IMR-90 (cell line): ENCODE data around the gene MACF1. TPM values are rescaled to one million over a fixed set of nuclear protein-coding genes. Genes with fewer than 3 reads are reported as not detected.

Experiments
- ATAC-seq: fragments of 200-7000 bp; cut with Tn5 transposase; 2 replicates; pipeline ENCODE4 v1.9.1; 2020; ENCODE audit warnings: low read depth, mild to moderate bottlenecking, moderate library complexity
- BruUV-seq: library from RNA; stranded (reverse); fragments of 400-500 nt; replicated peaks from 2 replicates; lab custom pipeline; 2021; lab: Mats Ljungman, UMichigan
- CTCF ChIA-PET: fragments of 300-600 bp; formaldehyde crosslinking; extraction: SDS; loops from one replicate; lab custom pipeline; 2021; ENCODE audit warnings: antibody characterized with exemption; lab: Yijun Ruan, JAX
- POLR2A ChIA-PET: fragments of 300-600 bp; sonication (Branson Sonifier 250); formaldehyde crosslinking; loops from one replicate; lab custom pipeline; 2022; ENCODE audit warnings: antibody characterized with exemption; ENCODE audit not compliant: unreplicated experiment; lab: Charles Lee
- DNase-seq: peaks from one replicate; pipeline ENCODE4 v3.0.0; 2013
- H2AFZ ChIP-seq: replicated peaks from 2 replicates; pipeline ENCODE3; 2013; ENCODE audit warnings: low read length, mild to moderate bottlenecking; ENCODE audit not compliant: poor library complexity
- H2AK5ac ChIP-seq: 2 replicates; pipeline ENCODE4 v1.6.1; 2013; ENCODE audit warnings: low read depth, low read length, inconsistent platforms
- H2AK9ac ChIP-seq: replicated peaks from 2 replicates; pipeline ENCODE3; 2013; ENCODE audit warnings: mild to moderate bottlenecking, low read depth, low read length, moderate library complexity; ENCODE audit not compliant: poor library complexity
- H2BK120ac ChIP-seq: 2 replicates; pipeline ENCODE4 v1.6.1; 2013; ENCODE audit warnings: low read depth, low read length, inconsistent platforms
- H2BK15ac ChIP-seq: 3 replicates; pipeline ENCODE4 v1.6.1; 2013; ENCODE audit warnings: low read depth, low read length, inconsistent platforms
- H2BK20ac ChIP-seq: 2 replicates; pipeline ENCODE4 v1.6.1; 2013; ENCODE audit warnings: low read depth, mild to moderate bottlenecking, inconsistent platforms, low read length, moderate library complexity
- H2BK5ac ChIP-seq: 2 replicates; pipeline ENCODE4 v1.6.1; 2013; ENCODE audit warnings: mild to moderate bottlenecking, low read depth, low read length, inconsistent platforms; ENCODE audit not compliant: poor library complexity, severe bottlenecking
- H3K14ac ChIP-seq: replicated peaks from 2 replicates; pipeline ENCODE4 v1.6.1; 2013; ENCODE audit warnings: low read depth, low read length, inconsistent platforms
- H3K18ac ChIP-seq: 2 replicates; pipeline ENCODE4 v1.6.1; 2013; ENCODE audit warnings: low read depth, low read length, control low read depth
- H3K23ac ChIP-seq: 2 replicates; pipeline ENCODE4 v1.6.1; 2013; ENCODE audit warnings: low read depth, low read length, inconsistent platforms
- H3K27ac ChIP-seq: 2 replicates; pipeline ENCODE4 v1.5.1; 2013; ENCODE audit warnings: mild to moderate bottlenecking, control low read depth, low read length; ENCODE audit not compliant: insufficient read depth
- H3K27me3 ChIP-seq: 2 replicates; pipeline ENCODE4 v1.6.1; 2013; ENCODE audit warnings: low read length; ENCODE audit not compliant: control insufficient read depth, insufficient read depth
- H3K36me3 ChIP-seq: 2 replicates; pipeline ENCODE4 v1.6.1; 2013; ENCODE audit warnings: low read length, mixed read lengths; ENCODE audit not compliant: control insufficient read depth, insufficient read depth
- H3K4ac ChIP-seq: 2 replicates; pipeline ENCODE4 v1.6.1; 2013; ENCODE audit warnings: low read depth, low read length, inconsistent platforms
- H3K4me1 ChIP-seq: 2 replicates; pipeline ENCODE4 v1.6.1; 2013; ENCODE audit warnings: low read length, mixed read lengths; ENCODE audit not compliant: control insufficient read depth, insufficient read depth
- H3K4me2 ChIP-seq: 2 replicates; pipeline ENCODE4 v1.6.1; 2013; ENCODE audit warnings: low read depth, mild to moderate bottlenecking, control low read depth, low read length, moderate library complexity
- H3K4me3 ChIP-seq: 2 replicates; pipeline ENCODE4 v1.5.1; 2013; ENCODE audit warnings: low read depth, mild to moderate bottlenecking, control low read depth, low read length, moderate library complexity; ENCODE audit not compliant: insufficient read depth
- H3K56ac ChIP-seq: 2 replicates; pipeline ENCODE4 v1.6.1; 2013; ENCODE audit warnings: low read length, inconsistent platforms; ENCODE audit not compliant: insufficient read depth; ENCODE audit errors: extremely low read depth
- H3K79me1 ChIP-seq, 2 experiments: 2 replicates each; pipeline ENCODE4 v1.6.1; 2013; ENCODE audit warnings: low read length in 2 of 2, inconsistent platforms in 1 of 2, low read depth in 1 of 2
- H3K9ac ChIP-seq: 2 replicates; pipeline ENCODE4 v1.6.1; 2013; ENCODE audit warnings: low read depth, low read length, control low read depth
- H3K9me1 ChIP-seq: 2 replicates; pipeline ENCODE4 v1.6.1; 2013; ENCODE audit warnings: low read length, inconsistent platforms; ENCODE audit not compliant: insufficient read depth
- H3K9me3 ChIP-seq: 2 replicates; pipeline ENCODE4 v1.6.1; 2013; ENCODE audit warnings: low read length; ENCODE audit not compliant: control insufficient read depth, insufficient read depth
- H4K20me1 ChIP-seq: 2 replicates; pipeline ENCODE4 v1.6.1; 2013; ENCODE audit warnings: low read length, inconsistent platforms; ENCODE audit not compliant: insufficient read depth
- H4K5ac ChIP-seq: 2 replicates; pipeline ENCODE4 v1.6.1; 2013; ENCODE audit warnings: mild to moderate bottlenecking, low read depth, low read length, control low read depth
- H4K8ac ChIP-seq, 2 experiments: 2 replicates each; pipeline ENCODE4 v1.6.1; 2013; ENCODE audit warnings: low read depth in 2 of 2, low read length in 2 of 2, control low read depth in 1 of 2, inconsistent platforms in 1 of 2
- H4K91ac ChIP-seq: 2 replicates; pipeline ENCODE4 v1.6.1; 2013; ENCODE audit warnings: low read depth, low read length, inconsistent platforms; ENCODE audit not compliant: insufficient read depth
- BHLHE40 ChIP-seq: fragments of 150-350 bp; IDR thresholded peaks from 2 replicates; pipeline ENCODE4 v1.6.1; 2016; ENCODE audit warnings: mild to moderate bottlenecking, low read depth, low read length
- CTCF ChIP-seq: conservative IDR thresholded peaks from 2 replicates; pipeline ENCODE4 v1.5.1; 2012; ENCODE audit warnings: mild to moderate bottlenecking, low read depth, low read length, improper control_type of control experiment
- FOS ChIP-seq: fragments of 150-350 bp; IDR thresholded peaks from 2 replicates; pipeline ENCODE4 v1.6.1; 2016; ENCODE audit warnings: low read depth, low read length
- MAFK ChIP-seq: IDR thresholded peaks from 2 replicates; pipeline ENCODE4 v1.6.1; 2012; ENCODE audit warnings: low read depth, low read length, improper control_type of control experiment
- MAZ ChIP-seq: IDR thresholded peaks from 2 replicates; pipeline ENCODE4 v1.6.1; 2012; ENCODE audit warnings: low read depth, mild to moderate bottlenecking, low read length, improper control_type of control experiment, moderate library complexity, borderline replicate concordance
- MXI1 ChIP-seq: IDR thresholded peaks from 2 replicates; pipeline ENCODE4 v1.6.1; 2012; ENCODE audit warnings: low read depth, mild to moderate bottlenecking, low read length, moderate library complexity, borderline replicate concordance
- NFE2L2 ChIP-seq: fragments of 150-350 bp; IDR thresholded peaks from 2 replicates; pipeline ENCODE4 v1.6.1; 2016; ENCODE audit warnings: low read depth, mild to moderate bottlenecking, low read length
- POLR2A ChIP-seq: IDR thresholded peaks from 2 replicates; pipeline ENCODE4 v1.6.1; 2012; ENCODE audit warnings: mild to moderate bottlenecking, low read depth, low read length
- RAD21 ChIP-seq: IDR thresholded peaks from 2 replicates; pipeline ENCODE4 v1.6.1; 2012; ENCODE audit warnings: low read length, improper control_type of control experiment
- RCOR1 ChIP-seq: IDR thresholded peaks from 2 replicates; pipeline ENCODE4 v1.6.1; 2012; ENCODE audit warnings: mild to moderate bottlenecking, low read length, improper control_type of control experiment; ENCODE audit not compliant: insufficient replicate concordance
- RFX5 ChIP-seq: IDR thresholded peaks from 2 replicates; pipeline ENCODE4 v1.8.0; 2012; ENCODE audit warnings: low read depth, mild to moderate bottlenecking, low read length, moderate library complexity
- SMC3 ChIP-seq: fragments of 150-350 bp; IDR thresholded peaks from 2 replicates; pipeline ENCODE4 v1.6.1; 2016; ENCODE audit warnings: low read depth, mild to moderate bottlenecking, antibody characterized with exemption, low read length, moderate library complexity
- WGBS, 2 experiments: methylation state at CpG; one replicate each; pipeline versions ENCODE4 v1.1.5 to v1.1.7; 2013; ENCODE audit warnings: missing lambda C conversion rate in 2 of 2; ENCODE audit not compliant: insufficient read length in 1 of 2; ENCODE audit errors: extremely low coverage in 2 of 2; 5-methylcytosine and 5-hydroxymethylcytosine counted together
- dilution Hi-C: fragments of 300-500 bp; cut with HindIII; formaldehyde crosslinking; loops from one replicate; pipeline ENCODE4 v1.14.3; 2018; ENCODE audit warnings: low sequenced_read_pairs; ENCODE audit not compliant: unreplicated experiment
- in situ Hi-C: fragments of 300-500 bp; cut with MboI; formaldehyde crosslinking; loops from 3 replicates; pipeline ENCODE4 v1.14.3; 2019; ENCODE audit warnings: low sequenced_read_pairs, inconsistent platforms, mixed read lengths
- intact Hi-C: fragments of 100-400 bp; cut with micrococcal nuclease; formaldehyde crosslinking; loops from 2 replicates; pipeline ENCODE4 v1.10.0; 2022
- polyA plus RNA-seq, 3 experiments: library from polyadenylated mRNA; depleted of rRNA; stranded (reverse); fragments of >200 nt; gene quantifications; 2 replicates each; pipeline ENCODE4 v1.2.3, GENCODE V29; 2012; ENCODE audit warnings: low replicate concordance in 1 of 3
- total RNA-seq: library from RNA; depleted of rRNA; stranded (reverse); fragments of >200 nt; gene quantifications from 2 replicates; pipeline ENCODE4 v1.2.3, GENCODE V29; 2012
- TF ChIP-seq, protein P1 (sequence below): fragments of 150-350 bp; IDR thresholded peaks from 2 replicates; pipeline ENCODE4 v1.6.1; 2017; ENCODE audit warnings: mild to moderate bottlenecking, antibody characterized with exemption, low read length, low read depth
- TF ChIP-seq, protein P2 (sequence below): fragments of 150-350 bp; IDR thresholded peaks from 2 replicates; pipeline ENCODE4 v1.6.1; 2016; ENCODE audit warnings: low read depth, mild to moderate bottlenecking, low read length, moderate library complexity, borderline replicate concordance

MACF1 gene
- total and polyA plus RNA-seq, 2 of the 4 experiments (the other 2 are of a cell fraction), result 67.6 to 369 TPM

DNA sequence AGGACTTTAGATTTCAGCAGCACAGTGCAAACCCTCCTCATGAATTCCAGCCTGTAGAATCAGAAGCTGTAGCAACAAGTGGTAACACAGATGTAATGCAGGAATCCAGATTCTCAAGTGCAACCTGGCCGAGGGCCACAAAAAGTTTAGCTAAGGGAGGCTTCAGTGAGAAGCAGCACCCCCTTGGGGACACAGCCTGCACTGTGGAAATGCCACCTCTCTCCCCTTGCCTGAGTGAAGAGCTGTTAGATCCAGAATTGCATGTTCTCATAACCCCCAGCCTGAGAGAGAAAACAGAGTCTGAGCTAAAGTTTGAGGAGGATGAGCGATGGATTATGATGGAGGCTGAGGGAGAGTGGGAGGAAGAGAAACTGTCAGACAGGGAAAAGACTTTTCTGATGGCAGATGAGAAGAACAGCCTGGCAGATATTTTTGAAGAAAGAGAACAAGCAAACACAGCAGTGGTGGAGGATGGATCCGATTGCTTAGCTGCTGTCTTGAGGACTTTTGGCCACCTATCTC is 206.5 kb downstream of the MACF1 start:
- no peak overlapping the region for H2AFZ ChIP-seq
- H3K4me3 ChIP-seq, result peak overlapping the region; percentile 66
- peaks cover 19% of the 10 kb centered on the region for H3K36me3 ChIP-seq
- intact Hi-C loops (loop anchor here (1.0 to 5.0 kb wide), 4 partner anchors 16 to 304 kb away; no protein-coding TSS in a partner anchor), dilution Hi-C loops (no loop called here), in situ Hi-C loops (no loop called here)
- no peak overlapping the region for H4K8ac ChIP-seq
- CTCF ChIA-PET, result interaction anchor here (0.6 to 4.3 kb wide), 27 partner anchors 9 to 312 kb away, joined by 3 to 32 read pairs (median 4); partner anchors contain the start of gene MACF1
- no peak overlapping the region for H2BK120ac ChIP-seq
- 43% methylated on average over 1 of the region's 3 CpGs; no CpG with 5 or more reads in 1 of the 2 experiments for WGBS, 2 experiments
- peaks cover 58% of the 10 kb centered on the region for H4K20me1 ChIP-seq
- peak overlapping the region; percentile 35; the same call in 1 of the 2 replicates for H3K9ac ChIP-seq
- H4K5ac ChIP-seq, result no peak overlapping the region
- peak overlapping the region; percentile 51 for H2AK9ac ChIP-seq
- H3K4me2 ChIP-seq, result peak overlapping the region; percentile 89
- POLR2A ChIA-PET, result interaction anchor here (0.5 to 1.2 kb wide), 2 partner anchors 12 to 304 kb away, joined by 3 to 4 read pairs; no protein-coding TSS in a partner anchor
- peak overlapping the region; percentile 50 for H3K27ac ChIP-seq
- peak overlapping the region; percentile 71; the same call in 1 of the 2 replicates for H3K23ac ChIP-seq
- peaks cover 38% of the 10 kb centered on the region for H3K4me1 ChIP-seq
- no peak overlapping the region for H2BK15ac ChIP-seq
- H3K14ac ChIP-seq, result peak overlapping the region; percentile 76
- no peaks in the 10 kb centered on the region for H3K27me3 ChIP-seq
- no peak overlapping the region for H4K91ac ChIP-seq
- H2BK20ac ChIP-seq, result peak overlapping the region; percentile 12; the same call in 1 of the 2 replicates
- ATAC-seq, result peak; percentile 3
- H3K79me1 ChIP-seq, result peaks cover 20 to 72% of the 10 kb centered on the region in 2 experiments; a peak in 3 of 4 replicates
- DNase-seq, result peak; percentile 94
- BruUV-seq, result no TSS peak
- H3K4ac ChIP-seq, result peak overlapping the region; percentile 70
- H3K56ac ChIP-seq, result peak overlapping the region; percentile 35; the same call in 1 of the 2 replicates
- no peak overlapping the region for H3K18ac ChIP-seq
- peak overlapping the region; percentile 81 for H2BK5ac ChIP-seq
- H3K9me1 ChIP-seq, result peaks cover 3% of the 10 kb centered on the region; the same call in 1 of the 2 replicates
- peak overlapping the region; percentile 51; the same call in 1 of the 2 replicates for H2AK5ac ChIP-seq
- H3K9me3 ChIP-seq, result no peaks in the 10 kb centered on the region
- TF ChIP-seq RFX5 (no peak), RAD21 (peak; percentile 83), MAZ (no peak), SMC3 (peak; percentile 69), RCOR1 (peak; percentile 70), POLR2A (no peak), FOS (no peak), BHLHE40 (no peak), MXI1 (peak; percentile 62; the same call in 1 of the 2 replicates), MAFK (no peak), CTCF (peak; percentile 84), NFE2L2 (no peak)
- TF ChIP-seq, protein P1, sequence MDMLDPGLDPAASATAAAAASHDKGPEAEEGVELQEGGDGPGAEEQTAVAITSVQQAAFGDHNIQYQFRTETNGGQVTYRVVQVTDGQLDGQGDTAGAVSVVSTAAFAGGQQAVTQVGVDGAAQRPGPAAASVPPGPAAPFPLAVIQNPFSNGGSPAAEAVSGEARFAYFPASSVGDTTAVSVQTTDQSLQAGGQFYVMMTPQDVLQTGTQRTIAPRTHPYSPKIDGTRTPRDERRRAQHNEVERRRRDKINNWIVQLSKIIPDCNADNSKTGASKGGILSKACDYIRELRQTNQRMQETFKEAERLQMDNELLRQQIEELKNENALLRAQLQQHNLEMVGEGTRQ, result no peak
- TF ChIP-seq, protein P2, sequence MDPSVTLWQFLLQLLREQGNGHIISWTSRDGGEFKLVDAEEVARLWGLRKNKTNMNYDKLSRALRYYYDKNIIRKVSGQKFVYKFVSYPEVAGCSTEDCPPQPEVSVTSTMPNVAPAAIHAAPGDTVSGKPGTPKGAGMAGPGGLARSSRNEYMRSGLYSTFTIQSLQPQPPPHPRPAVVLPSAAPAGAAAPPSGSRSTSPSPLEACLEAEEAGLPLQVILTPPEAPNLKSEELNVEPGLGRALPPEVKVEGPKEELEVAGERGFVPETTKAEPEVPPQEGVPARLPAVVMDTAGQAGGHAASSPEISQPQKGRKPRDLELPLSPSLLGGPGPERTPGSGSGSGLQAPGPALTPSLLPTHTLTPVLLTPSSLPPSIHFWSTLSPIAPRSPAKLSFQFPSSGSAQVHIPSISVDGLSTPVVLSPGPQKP, result no peak
